Measurements from ENCODE around the gene ANKRD33B.
"Not testable (repeated sequence)": the region's sequence is repeated elsewhere in the genome, so short reads cannot be mapped to it uniquely, and the experiment has no call there.

Gene ANKRD33B

GRCh38 chr5:10661401-10661800 is 97.5 kb downstream of the ANKRD33B start:
- DNase-seq (ENCODE audit: low spot score) = no peak

GRCh38 chr5:10662083-10662482 is 98.2 kb downstream of the ANKRD33B start:
- no peak for DNase-seq (ENCODE audit: low spot score)

- no peak for DNase-seq (ENCODE audit: low spot score)
Measured at GRCh38 chr5:10662661-10663488, 99.0 kb downstream of the ANKRD33B start.

- no peak for DNase-seq (ENCODE audit: low spot score)
Measured at GRCh38 chr5:10663489-10664179, 99.8 kb downstream of the ANKRD33B start.

- not testable (repeated sequence) for DNase-seq (ENCODE audit: low spot score)
Measured at GRCh38 chr5:10664180-10664769, 100.4 kb downstream of the ANKRD33B start.

GRCh38 chr5:10665799-10666198 is 101.9 kb downstream of the ANKRD33B start:
- DNase-seq (ENCODE audit: low spot score) = no peak

GRCh38 chr5:10666531-10667299 is 102.8 kb downstream of the ANKRD33B start:
- DNase-seq (ENCODE audit: low spot score) = no peak

GRCh38 chr5:10667431-10668057 is 103.7 kb downstream of the ANKRD33B start:
- DNase-seq (ENCODE audit: low spot score) = no peak

- no peak for DNase-seq (ENCODE audit: low spot score)
Measured at GRCh38 chr5:10668697-10669096, 104.8 kb downstream of the ANKRD33B start.

- DNase-seq (ENCODE audit: low spot score) = no peak
Measured at GRCh38 chr5:10669983-10670382, 106.1 kb downstream of the ANKRD33B start.

GRCh38 chr5:10671041-10672008 is 107.5 kb downstream of the ANKRD33B start:
- no peak for DNase-seq (ENCODE audit: low spot score)

GRCh38 chr5:10672146-10673016 is 108.5 kb downstream of the ANKRD33B start:
- DNase-seq (ENCODE audit: low spot score) = no peak

GRCh38 chr5:10673017-10673389 is 109.1 kb downstream of the ANKRD33B start:
- no peak for DNase-seq (ENCODE audit: low spot score)

GRCh38 chr5:10673407-10673806 is 109.5 kb downstream of the ANKRD33B start:
- no peak for DNase-seq (ENCODE audit: low spot score)

- DNase-seq (ENCODE audit: low spot score) = no peak
Measured at GRCh38 chr5:10674096-10674495, 110.2 kb downstream of the ANKRD33B start.

- DNase-seq (ENCODE audit: low spot score) = no peak
Measured at GRCh38 chr5:10674582-10674981, 110.7 kb downstream of the ANKRD33B start.

- no peak for DNase-seq (ENCODE audit: low spot score)
Measured at GRCh38 chr5:10675177-10675700, 111.4 kb downstream of the ANKRD33B start.

GRCh38 chr5:10676224-10676623 is 112.4 kb downstream of the ANKRD33B start:
- DNase-seq (ENCODE audit: low spot score) = no peak

GRCh38 chr5:10676946-10677345 is 113.1 kb downstream of the ANKRD33B start:
- no peak for DNase-seq (ENCODE audit: low spot score)
